SK-N-MC (cell line): Measurements from ENCODE around the gene C1orf174.

Experiments used
- EZH2 ChIP-seq: fragments of 200-600 bp; sonication (generic); IDR thresholded peaks from one replicate; pipeline ENCODE4 v1.6.1; 2017; ENCODE audit warnings: antibody characterized with exemption
- POLR2AphosphoS5 ChIP-seq: IDR thresholded peaks from 2 replicates; pipeline ENCODE4 v1.6.1; 2012; ENCODE audit warnings: mild to moderate bottlenecking, low read depth, low read length, borderline replicate concordance

GRCh38 chr1:3907031-3907534 is 7.0 kb upstream of the C1orf174 start:
- TF ChIP-seq EZH2: no peak
- TF ChIP-seq POLR2AphosphoS5: no peak
